Neuron (in vitro differentiated cells): ENCODE measurements around the gene CLEC4A.
A peak's percentile ranks its signal among the peaks of the same experiment; 100 is the strongest.
"Not testable (repeated sequence)": the region's sequence is repeated elsewhere in the genome, so short reads cannot be mapped to it uniquely, and the experiment has no call there.

Experiments used
- H2AFZ ChIP-seq: one replicate; pipeline ENCODE4 v1.6.1; 2013; ENCODE audit warnings: low read depth, mild to moderate bottlenecking, inconsistent platforms, low read length, moderate library complexity
- H3K27me3 ChIP-seq: one replicate; pipeline ENCODE4 v1.6.1; 2013; ENCODE audit warnings: low read length; ENCODE audit not compliant: insufficient read depth
- H3K36me3 ChIP-seq: one replicate; pipeline ENCODE4 v1.6.1; 2013; ENCODE audit warnings: low read length; ENCODE audit not compliant: insufficient read depth
- H3K4me1 ChIP-seq: one replicate; pipeline ENCODE4 v1.6.1; 2013; ENCODE audit warnings: low read length; ENCODE audit not compliant: insufficient read depth
- H3K4me3 ChIP-seq: 2 replicates; pipeline ENCODE4 v1.5.1; 2013; ENCODE audit warnings: mild to moderate bottlenecking, low read length, moderate library complexity
- H3K9me3 ChIP-seq: one replicate; pipeline ENCODE4 v1.6.1; 2013; ENCODE audit warnings: low read length

Gene CLEC4A

DNA sequence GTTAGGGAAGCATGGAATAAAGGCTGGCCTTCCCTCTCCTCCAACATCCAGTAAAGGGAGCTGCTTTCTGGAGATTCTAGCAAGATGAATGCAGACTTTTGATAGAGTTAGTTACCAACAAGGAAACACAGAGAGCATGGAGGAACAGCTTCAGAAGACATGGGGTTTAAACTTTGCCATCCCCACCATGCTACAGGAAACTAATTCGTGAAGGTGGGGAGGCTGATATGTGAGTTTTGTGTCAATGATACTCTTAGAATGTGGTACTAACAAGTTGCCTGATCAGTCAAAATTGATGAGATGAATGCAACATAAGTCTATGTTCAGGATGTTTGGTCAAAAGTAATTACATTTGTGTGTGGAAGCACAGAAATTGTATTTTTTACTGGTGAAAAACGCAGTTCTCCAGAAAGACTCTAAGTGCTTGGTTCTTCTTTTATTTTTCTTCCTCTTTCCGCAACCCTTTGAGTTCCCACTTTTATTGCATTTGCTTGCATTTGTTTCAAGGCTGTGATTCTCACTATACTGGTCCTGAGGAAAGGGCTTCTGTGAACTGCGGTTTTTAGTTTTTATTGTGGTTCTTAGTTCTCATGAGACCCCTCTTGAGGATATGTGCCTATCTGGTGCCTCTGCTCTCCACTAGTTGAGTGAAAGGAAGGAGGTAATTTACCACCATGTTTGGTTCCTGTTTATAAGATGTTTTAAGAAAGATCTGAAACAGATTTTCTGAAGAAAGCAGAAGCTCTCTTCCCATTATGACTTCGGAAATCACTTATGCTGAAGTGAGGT lies at the start of gene CLEC4A:
TSS of gene CLEC4A (plus strand) at position 494 of the 789 bp plus-strand sequence. CDS start at position 756, 262 bp downstream.
- H3K4me1 ChIP-seq = no peaks in the 10 kb centered on the region
- H3K27me3 ChIP-seq = no peaks in the 10 kb centered on the region
- H3K36me3 ChIP-seq = no peaks in the 10 kb centered on the region
- H3K4me3 ChIP-seq = no peak within 1 kb of the TSS
- H2AFZ ChIP-seq = no peak within 1 kb of the TSS
- H3K9me3 ChIP-seq = no peaks in the 10 kb centered on the region

DNA sequence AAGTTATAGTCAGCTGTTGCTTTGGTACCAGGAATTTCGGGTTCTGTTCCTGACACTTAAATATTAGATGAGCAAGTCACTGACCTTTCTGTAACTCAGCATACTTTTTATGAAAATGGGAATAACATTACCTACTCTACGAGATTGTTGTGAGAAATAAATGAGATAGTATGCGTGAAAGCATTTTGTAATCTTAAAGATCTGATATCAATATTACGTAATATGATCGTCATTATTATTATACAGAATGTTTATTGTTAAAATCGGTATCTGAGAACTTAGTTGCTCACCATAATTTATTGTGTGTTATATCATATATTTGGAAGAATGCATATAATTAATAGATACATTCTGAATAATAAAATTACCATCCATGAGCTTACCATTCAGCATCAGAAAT lies 47.5 kb upstream of the CLEC4A start:
- Histone ChIP-seq H3K4me1 (peaks cover 3% of the 10 kb centered on the region), H2AFZ (no peak overlapping the region), H3K9me3 (no peaks in the 10 kb centered on the region), H3K4me3 (no peak overlapping the region), H3K27me3 (no peaks in the 10 kb centered on the region), H3K36me3 (no peaks in the 10 kb centered on the region)

DNA sequence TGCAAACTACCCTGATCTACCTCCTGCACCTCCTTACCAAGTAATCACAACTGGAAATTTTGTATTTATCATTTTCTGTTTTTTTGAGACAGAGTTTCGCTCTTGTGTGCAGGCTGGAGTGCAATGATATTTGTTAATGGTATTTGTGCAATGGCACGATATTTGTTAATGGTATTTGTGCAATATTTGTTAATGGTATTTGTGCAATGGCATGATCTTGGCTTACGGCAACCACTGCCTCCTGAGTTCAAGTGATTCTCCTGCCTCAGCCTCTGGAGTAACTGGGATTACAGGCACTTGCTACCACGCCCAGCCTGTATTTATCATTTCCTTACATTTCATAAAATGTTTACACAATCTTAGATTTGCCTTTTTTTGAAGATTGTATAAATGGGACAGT lies 47.1 kb upstream of the CLEC4A start:
- no peaks in the 10 kb centered on the region for H3K27me3 ChIP-seq
- H3K4me1 ChIP-seq = peaks cover 7% of the 10 kb centered on the region
- no peak overlapping the region for H3K4me3 ChIP-seq
- no peaks in the 10 kb centered on the region for H3K36me3 ChIP-seq
- no peak overlapping the region for H2AFZ ChIP-seq
- no peaks in the 10 kb centered on the region for H3K9me3 ChIP-seq

DNA sequence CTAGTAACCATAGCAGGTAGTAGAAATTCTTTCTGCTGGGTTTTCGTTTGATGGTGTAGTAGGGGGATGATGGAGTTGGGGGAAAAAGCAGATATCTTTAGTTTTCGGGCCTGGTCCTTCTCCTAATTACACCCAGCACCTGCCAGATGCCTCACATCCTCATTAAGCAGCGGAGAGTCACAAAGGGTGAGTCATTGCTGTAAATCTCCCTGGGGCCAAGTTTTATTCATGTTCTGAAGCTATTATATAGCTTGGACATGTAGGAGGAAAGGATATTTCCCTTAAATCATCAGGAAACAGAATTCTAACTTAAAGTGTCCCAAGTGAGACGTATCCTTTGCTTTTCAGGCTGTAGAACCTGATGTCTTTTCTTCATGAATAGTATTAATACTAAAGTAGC lies 46.2 kb upstream of the CLEC4A start:
- Histone ChIP-seq H3K4me1 (peaks cover 8% of the 10 kb centered on the region), H2AFZ (no peak overlapping the region), H3K4me3 (no peak overlapping the region), H3K36me3 (no peaks in the 10 kb centered on the region), H3K9me3 (no peaks in the 10 kb centered on the region), H3K27me3 (no peaks in the 10 kb centered on the region)

- Histone ChIP-seq H3K9me3 (no peaks in the 10 kb centered on the region), H3K36me3 (no peaks in the 10 kb centered on the region), H3K4me1 (peaks cover 15% of the 10 kb centered on the region), H3K27me3 (no peaks in the 10 kb centered on the region), H2AFZ (no peak overlapping the region), H3K4me3 (no peak overlapping the region)
Observed at GRCh38 chr12:8078398-8078797, 45.0 kb upstream of the CLEC4A start.

DNA sequence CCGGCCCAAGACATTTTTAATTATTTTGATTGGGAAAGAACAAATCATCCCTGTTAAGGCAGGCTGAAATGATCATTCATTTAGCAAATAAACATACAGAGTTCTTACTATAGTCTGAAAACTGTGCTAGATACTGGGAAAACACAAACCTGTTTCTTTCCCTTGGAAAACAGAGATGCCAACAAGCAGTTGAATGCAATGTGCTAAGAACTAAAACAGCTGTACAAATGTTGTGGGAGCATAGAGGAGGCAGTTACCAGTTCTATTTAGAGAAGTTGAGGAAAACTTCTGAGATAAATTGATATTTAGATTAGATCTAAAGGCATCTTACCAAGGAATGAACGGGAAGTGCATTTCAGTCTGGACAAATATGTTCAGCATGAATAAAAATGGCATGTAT lies 44.5 kb upstream of the CLEC4A start:
- Histone ChIP-seq H3K4me3 (no peak overlapping the region), H3K9me3 (no peaks in the 10 kb centered on the region), H3K27me3 (no peaks in the 10 kb centered on the region), H2AFZ (no peak overlapping the region), H3K4me1 (peaks cover 15% of the 10 kb centered on the region), H3K36me3 (no peaks in the 10 kb centered on the region)

GRCh38 chr12:8080120-8080519 lies 43.3 kb upstream of the CLEC4A start:
- H3K4me3 ChIP-seq = no peak overlapping the region
- H3K9me3 ChIP-seq = no peaks in the 10 kb centered on the region
- peaks cover 15% of the 10 kb centered on the region for H3K4me1 ChIP-seq
- no peak overlapping the region for H2AFZ ChIP-seq
- H3K36me3 ChIP-seq = no peaks in the 10 kb centered on the region
- no peaks in the 10 kb centered on the region for H3K27me3 ChIP-seq

- Histone ChIP-seq H3K4me3 (peak overlapping the region; percentile 73), H3K36me3 (no peaks in the 10 kb centered on the region), H2AFZ (peak overlapping the region; percentile 63), H3K4me1 (peaks cover 15% of the 10 kb centered on the region), H3K9me3 (no peaks in the 10 kb centered on the region), H3K27me3 (no peaks in the 10 kb centered on the region)
Observed at GRCh38 chr12:8081251-8081920, 42.0 kb upstream of the CLEC4A start.

- no peaks in the 10 kb centered on the region for H3K9me3 ChIP-seq
- peak overlapping the region; percentile 73 for H3K4me3 ChIP-seq
- no peaks in the 10 kb centered on the region for H3K36me3 ChIP-seq
- peaks cover 15% of the 10 kb centered on the region for H3K4me1 ChIP-seq
- H2AFZ ChIP-seq = no peak overlapping the region
- no peaks in the 10 kb centered on the region for H3K27me3 ChIP-seq
Observed at GRCh38 chr12:8082808-8083100, 40.7 kb upstream of the CLEC4A start.

DNA sequence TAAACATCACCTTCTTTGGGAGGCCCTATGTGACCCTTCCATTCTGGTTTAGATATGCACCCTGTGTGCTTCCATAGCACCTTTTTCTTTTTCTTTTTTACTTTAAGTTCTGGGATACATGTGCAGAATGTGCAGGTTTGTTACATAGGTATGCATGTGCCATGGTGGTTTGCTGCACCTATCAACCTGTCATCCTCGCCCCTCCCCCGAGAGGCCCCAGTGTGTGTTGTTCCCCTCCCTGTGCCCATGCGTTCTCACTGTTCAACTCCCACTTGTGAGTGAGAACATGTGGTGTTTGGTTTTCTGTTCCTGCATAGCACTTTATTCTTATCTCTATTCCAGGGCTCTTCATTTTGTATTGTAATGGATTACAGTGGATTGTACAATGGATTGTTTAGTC lies 39.1 kb upstream of the CLEC4A start:
- not testable (repeated sequence) for H3K36me3 ChIP-seq, H2AFZ ChIP-seq, H3K4me3 ChIP-seq, H3K27me3 ChIP-seq, H3K9me3 ChIP-seq
- H3K4me1 ChIP-seq = peaks cover 15% of the 10 kb centered on the region

GRCh38 chr12:8087666-8088065 lies 35.8 kb upstream of the CLEC4A start:
- H3K4me3 ChIP-seq = no peak overlapping the region
- no peaks in the 10 kb centered on the region for H3K9me3 ChIP-seq
- peaks cover 35% of the 10 kb centered on the region for H3K36me3 ChIP-seq
- H3K27me3 ChIP-seq = no peaks in the 10 kb centered on the region
- H2AFZ ChIP-seq = no peak overlapping the region
- H3K4me1 ChIP-seq = peaks cover 6% of the 10 kb centered on the region

DNA sequence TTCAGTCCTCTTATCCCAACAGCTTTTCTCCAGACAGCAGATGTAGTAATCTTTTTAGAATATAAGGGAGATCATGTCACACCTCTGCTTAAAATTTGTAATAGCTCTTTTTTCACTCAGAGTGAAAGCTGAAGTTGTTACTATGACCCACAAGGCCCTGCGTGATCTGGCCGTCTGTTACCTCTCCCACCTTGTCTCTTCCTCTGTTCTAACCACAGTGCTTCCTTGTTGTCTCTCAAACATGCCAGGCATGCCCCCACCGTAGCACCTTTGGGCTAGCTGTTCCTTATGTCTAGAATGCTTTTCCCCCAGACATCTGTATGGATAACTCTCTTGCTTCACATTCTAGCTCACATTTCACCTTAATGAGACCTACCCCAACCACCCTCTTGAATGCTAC lies 34.8 kb upstream of the CLEC4A start:
- Histone ChIP-seq H3K4me3 (no peak overlapping the region), H3K9me3 (no peaks in the 10 kb centered on the region), H2AFZ (no peak overlapping the region), H3K36me3 (peaks cover 43% of the 10 kb centered on the region), H3K27me3 (no peaks in the 10 kb centered on the region), H3K4me1 (no peaks in the 10 kb centered on the region)

DNA sequence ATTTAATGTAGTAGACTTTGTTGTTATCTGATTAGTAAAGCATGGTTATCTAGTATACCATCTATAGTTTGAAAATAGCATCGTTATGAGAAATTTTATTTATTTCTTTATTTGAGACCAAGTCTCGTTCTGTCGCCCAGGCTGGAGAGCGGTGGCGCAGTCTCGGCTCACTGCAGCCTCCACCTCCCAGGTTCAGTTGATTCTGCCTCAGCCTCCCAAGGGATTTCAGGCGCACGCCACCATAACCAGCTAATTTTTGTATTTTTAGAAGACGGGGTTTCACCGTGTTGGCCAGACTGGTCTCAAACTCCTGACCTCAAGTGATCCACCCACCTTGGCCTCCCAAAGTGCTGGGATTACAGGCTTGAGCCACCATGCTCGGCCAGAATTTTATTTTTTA lies 34.1 kb upstream of the CLEC4A start:
- not testable (repeated sequence) for H3K27me3 ChIP-seq, H3K9me3 ChIP-seq, H3K4me1 ChIP-seq, H3K4me3 ChIP-seq, H2AFZ ChIP-seq
- peaks cover 48% of the 10 kb centered on the region for H3K36me3 ChIP-seq

DNA sequence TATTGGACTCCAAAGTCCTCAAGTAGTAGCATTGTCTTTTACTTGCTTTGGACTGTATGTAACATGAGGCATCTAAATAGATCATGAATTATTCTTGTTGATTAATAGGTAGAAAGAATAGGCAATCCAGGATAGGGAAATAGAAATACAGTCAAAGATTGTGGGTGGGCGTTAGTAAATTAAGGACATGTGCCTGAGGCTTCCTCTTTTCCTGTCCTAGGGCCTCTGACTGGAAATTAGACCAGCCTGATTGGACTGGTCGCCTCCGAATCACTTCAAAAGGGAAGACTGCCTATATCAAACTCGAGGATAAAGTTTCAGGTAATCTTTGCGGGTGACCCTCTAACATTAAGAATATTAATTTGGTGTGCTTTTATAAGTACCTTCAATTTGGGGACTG lies 33.7 kb upstream of the CLEC4A start:
- H3K4me1 ChIP-seq = no peaks in the 10 kb centered on the region
- no peak overlapping the region for H2AFZ ChIP-seq
- peaks cover 2% of the 10 kb centered on the region for H3K9me3 ChIP-seq
- no peak overlapping the region for H3K4me3 ChIP-seq
- peaks cover 53% of the 10 kb centered on the region for H3K36me3 ChIP-seq
- no peaks in the 10 kb centered on the region for H3K27me3 ChIP-seq
